ENCODE results near the gene PLEKHJ1. TPM values are rescaled to one million over a fixed set of nuclear protein-coding genes. Genes with fewer than 3 reads are reported as not detected.

The PLEKHJ1 gene
- total and polyA plus RNA-seq, 4 donors, result 24.9 to 56.2 (median 44.3) TPM

- WGBS, 2 donors, result 79 to 83% methylated on average over 11 of the region's 11 CpGs
- H3K27me3 ChIP-seq (ENCODE audit: control insufficient read depth in 1 of 2, insufficient read depth in 2 of 2, low read length in 1 of 2), result no peaks in the 10 kb centered on the region
- no peak overlapping the region for H3K4me3 ChIP-seq (ENCODE audit: low read length in 2 of 2)
- ATAC-seq (ENCODE audit: low FRiP score) (no peak), DNase-seq (no peak)
- H3K27ac ChIP-seq (ENCODE audit: low read depth in 1 of 2, low read length in 2 of 2), result no peak overlapping the region
- no peaks in the 10 kb centered on the region for H3K36me3 ChIP-seq (ENCODE audit: control insufficient read depth in 1 of 2, insufficient read depth in 2 of 2, low read length in 1 of 2)
- no peaks in the 10 kb centered on the region for H3K9me3 ChIP-seq (ENCODE audit: control insufficient read depth, low read length)
- intact Hi-C loops (cut with DNase I), result no loop called here
- H3K4me1 ChIP-seq (ENCODE audit: control insufficient read depth in 1 of 2, insufficient read depth in 2 of 2, low read length in 2 of 2), result no peaks in the 10 kb centered on the region
These were observed 24.2 kb upstream of the PLEKHJ1 start for GRCh38 chr19:2260341-2260805.

DNA sequence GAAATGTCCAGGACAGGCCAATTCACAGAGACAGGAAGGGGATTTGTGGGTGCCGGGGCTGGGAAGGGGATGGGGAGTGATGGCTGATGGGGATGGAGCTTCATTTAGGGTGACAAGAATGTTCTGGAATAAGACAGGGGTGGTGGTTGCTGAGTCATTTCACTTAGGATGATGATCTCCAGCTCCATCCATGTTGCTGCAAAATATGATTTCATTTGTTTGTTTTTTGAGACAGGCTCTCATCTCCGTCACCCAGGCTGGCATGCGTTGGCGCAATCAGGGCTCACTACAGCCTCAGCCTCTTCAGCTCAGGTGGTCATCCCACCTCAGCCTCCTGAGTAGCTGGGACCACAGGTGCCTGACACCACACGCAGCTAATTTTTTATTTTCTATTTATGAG lies 23.2 kb upstream of the PLEKHJ1 start:
- DNase-seq (no peak), ATAC-seq (ENCODE audit: low FRiP score) (no peak)
- no peaks in the 10 kb centered on the region for H3K36me3 ChIP-seq (ENCODE audit: control insufficient read depth in 1 of 2, insufficient read depth in 2 of 2, low read length in 1 of 2)
- H3K27me3 ChIP-seq (ENCODE audit: control insufficient read depth in 1 of 2, insufficient read depth in 2 of 2, low read length in 1 of 2), result no peaks in the 10 kb centered on the region
- H3K4me3 ChIP-seq (ENCODE audit: low read length in 2 of 2), result no peak overlapping the region
- H3K27ac ChIP-seq (ENCODE audit: low read depth in 1 of 2, low read length in 2 of 2), result no peak overlapping the region
- WGBS, 2 donors, result 81 to 88% methylated on average over 5 of the region's 5 CpGs
- no peaks in the 10 kb centered on the region for H3K9me3 ChIP-seq (ENCODE audit: control insufficient read depth, low read length)
- H3K4me1 ChIP-seq (ENCODE audit: control insufficient read depth in 1 of 2, insufficient read depth in 2 of 2, low read length in 2 of 2), result no peaks in the 10 kb centered on the region
- intact Hi-C loops (cut with DNase I), result no loop called here

GRCh38 chr19:2255982-2256685 lies 20.0 kb upstream of the PLEKHJ1 start, which contains the start of gene JSRP1:
TSS of gene JSRP1 (minus strand) at chr19:2256417. CDS start at chr19:2255314, 1,103 bp downstream.
- no peaks in the 10 kb centered on the region for H3K9me3 ChIP-seq (ENCODE audit: control insufficient read depth, low read length)
- H3K27ac ChIP-seq (ENCODE audit: low read depth in 1 of 2, low read length in 2 of 2), result no peak within 1 kb of the TSS
- DNase-seq (no peak), ATAC-seq (ENCODE audit: low FRiP score) (no peak)
- no peaks in the 10 kb centered on the region for H3K36me3 ChIP-seq (ENCODE audit: control insufficient read depth in 1 of 2, insufficient read depth in 2 of 2, low read length in 1 of 2)
- H3K4me1 ChIP-seq (ENCODE audit: control insufficient read depth in 1 of 2, insufficient read depth in 2 of 2, low read length in 2 of 2), result no peaks in the 10 kb centered on the region
- WGBS, 2 donors, result 65 to 76% methylated on average over 24 of the region's 24 CpGs
- H3K4me3 ChIP-seq (ENCODE audit: low read length in 2 of 2), result no peak within 1 kb of the TSS
- intact Hi-C loops (cut with DNase I), result no loop called here
- H3K27me3 ChIP-seq (ENCODE audit: control insufficient read depth in 1 of 2, insufficient read depth in 2 of 2, low read length in 1 of 2), result no peaks in the 10 kb centered on the region

- 89 to 94% methylated on average over 15 to 16 of the region's 16 CpGs for WGBS, 2 donors
- H3K4me1 ChIP-seq (ENCODE audit: control insufficient read depth in 1 of 2, insufficient read depth in 2 of 2, low read length in 2 of 2), result no peaks in the 10 kb centered on the region
- no peaks in the 10 kb centered on the region for H3K36me3 ChIP-seq (ENCODE audit: control insufficient read depth in 1 of 2, insufficient read depth in 2 of 2, low read length in 1 of 2)
- DNase-seq, result no peak
- no peaks in the 10 kb centered on the region for H3K9me3 ChIP-seq (ENCODE audit: control insufficient read depth, low read length)
- intact Hi-C loops (cut with DNase I), result no loop called here
- no peaks in the 10 kb centered on the region for H3K27me3 ChIP-seq (ENCODE audit: control insufficient read depth in 1 of 2, insufficient read depth in 2 of 2, low read length in 1 of 2)
- no peak for ATAC-seq (ENCODE audit: low FRiP score)
- H3K27ac ChIP-seq (ENCODE audit: low read depth in 1 of 2, low read length in 2 of 2), result no peak overlapping the region
- H3K4me3 ChIP-seq (ENCODE audit: low read length in 2 of 2), result no peak overlapping the region
These were observed 19.1 kb upstream of the PLEKHJ1 start for GRCh38 chr19:2255112-2255845.

- no peaks in the 10 kb centered on the region for H3K36me3 ChIP-seq (ENCODE audit: control insufficient read depth in 1 of 2, insufficient read depth in 2 of 2, low read length in 1 of 2)
- no peaks in the 10 kb centered on the region for H3K27me3 ChIP-seq (ENCODE audit: control insufficient read depth in 1 of 2, insufficient read depth in 2 of 2, low read length in 1 of 2)
- ATAC-seq (ENCODE audit: low FRiP score), result no peak
These were observed 18.1 kb upstream of the PLEKHJ1 start for GRCh38 chr19:2254064-2254872.

GRCh38 chr19:2253106-2254063 lies 17.3 kb upstream of the PLEKHJ1 start:
- no peaks in the 10 kb centered on the region for H3K4me1 ChIP-seq (ENCODE audit: control insufficient read depth in 1 of 2, insufficient read depth in 2 of 2, low read length in 2 of 2)
- no peaks in the 10 kb centered on the region for H3K9me3 ChIP-seq (ENCODE audit: control insufficient read depth, low read length)
- H3K36me3 ChIP-seq (ENCODE audit: control insufficient read depth in 1 of 2, insufficient read depth in 2 of 2, low read length in 1 of 2), result no peaks in the 10 kb centered on the region
- H3K27ac ChIP-seq (ENCODE audit: low read depth in 1 of 2, low read length in 2 of 2), result no peak overlapping the region
- no peak overlapping the region for H3K4me3 ChIP-seq (ENCODE audit: low read length in 2 of 2)
- DNase-seq (no peak), ATAC-seq (ENCODE audit: low FRiP score) (no peak)
- WGBS, 2 donors, result 6 to 7% methylated on average over 71 to 77 of the region's 77 CpGs
- no peaks in the 10 kb centered on the region for H3K27me3 ChIP-seq (ENCODE audit: control insufficient read depth in 1 of 2, insufficient read depth in 2 of 2, low read length in 1 of 2)
- intact Hi-C loops (cut with DNase I), result no loop called here

More at GRCh38 chr19:2254064-2254872, 18.1 kb upstream of the PLEKHJ1 start:
- DNase-seq, result no peak
- H3K9me3 ChIP-seq (ENCODE audit: control insufficient read depth, low read length), result no peaks in the 10 kb centered on the region
- H3K4me3 ChIP-seq (ENCODE audit: low read length in 2 of 2), result no peak overlapping the region
- 71 to 72% methylated on average over 19 to 20 of the region's 20 CpGs for WGBS, 2 donors
- H3K4me1 ChIP-seq (ENCODE audit: control insufficient read depth in 1 of 2, insufficient read depth in 2 of 2, low read length in 2 of 2), result no peaks in the 10 kb centered on the region
- H3K27ac ChIP-seq (ENCODE audit: low read depth in 1 of 2, low read length in 2 of 2), result no peak overlapping the region
- intact Hi-C loops (cut with DNase I), result no loop called here

- no peak overlapping the region for H3K4me3 ChIP-seq (ENCODE audit: low read length in 2 of 2)
- no peaks in the 10 kb centered on the region for H3K36me3 ChIP-seq (ENCODE audit: control insufficient read depth in 1 of 2, insufficient read depth in 2 of 2, low read length in 1 of 2)
- H3K27ac ChIP-seq (ENCODE audit: low read depth in 1 of 2, low read length in 2 of 2), result no peak overlapping the region
- DNase-seq (no peak), ATAC-seq (ENCODE audit: low FRiP score) (no peak)
- no peaks in the 10 kb centered on the region for H3K9me3 ChIP-seq (ENCODE audit: control insufficient read depth, low read length)
- no peaks in the 10 kb centered on the region for H3K27me3 ChIP-seq (ENCODE audit: control insufficient read depth in 1 of 2, insufficient read depth in 2 of 2, low read length in 1 of 2)
- WGBS, 2 donors, result 3 to 6% methylated on average over 18 of the region's 18 CpGs
- H3K4me1 ChIP-seq (ENCODE audit: control insufficient read depth in 1 of 2, insufficient read depth in 2 of 2, low read length in 2 of 2), result no peaks in the 10 kb centered on the region
- intact Hi-C loops (cut with DNase I), result no loop called here
These were observed 16.6 kb upstream of the PLEKHJ1 start for GRCh38 chr19:2252797-2253105.
